Stimulated activated CD4-positive, alpha-beta T cell treated with anti-CD3 and anti-CD28 coated beads, TNF-alpha, amount 100 ng/mL, for 48 hours (primary cell): ENCODE results near the gene RAB23.
A peak's percentile ranks its signal among the peaks of the same experiment; 100 is the strongest.
"Not testable (repeated sequence)": the region's sequence is repeated elsewhere in the genome, so short reads cannot be mapped to it uniquely, and the experiment has no call there.

Experiments used
- DNase-seq, 3 donors: peaks; one replicate each; pipeline ENCODE4 v3.0.0-alpha.2; 2020; ENCODE audit warnings: low read depth in 3 of 3

Gene RAB23

DNA sequence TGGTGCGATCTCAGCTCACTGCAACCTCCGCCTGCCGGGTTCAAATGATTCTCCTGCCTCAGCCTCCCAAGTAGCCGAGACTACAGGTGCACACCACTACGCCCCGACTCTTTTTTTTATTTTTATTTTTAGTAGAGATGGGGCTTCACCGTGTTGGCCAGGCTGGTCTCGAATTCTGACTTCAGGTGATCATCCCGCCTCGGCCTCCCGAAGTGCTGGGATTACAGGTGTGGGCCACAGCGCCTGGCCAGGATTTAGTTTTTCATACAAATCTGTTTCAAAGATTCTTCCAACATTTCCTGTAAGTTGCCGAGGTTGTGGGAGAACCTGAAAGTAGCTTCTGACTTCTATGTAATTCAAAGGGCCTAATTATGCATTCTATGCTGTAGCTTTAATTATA is 21.4 kb upstream of the RAB23 start:
- DNase-seq, result not testable (repeated sequence)

DNA sequence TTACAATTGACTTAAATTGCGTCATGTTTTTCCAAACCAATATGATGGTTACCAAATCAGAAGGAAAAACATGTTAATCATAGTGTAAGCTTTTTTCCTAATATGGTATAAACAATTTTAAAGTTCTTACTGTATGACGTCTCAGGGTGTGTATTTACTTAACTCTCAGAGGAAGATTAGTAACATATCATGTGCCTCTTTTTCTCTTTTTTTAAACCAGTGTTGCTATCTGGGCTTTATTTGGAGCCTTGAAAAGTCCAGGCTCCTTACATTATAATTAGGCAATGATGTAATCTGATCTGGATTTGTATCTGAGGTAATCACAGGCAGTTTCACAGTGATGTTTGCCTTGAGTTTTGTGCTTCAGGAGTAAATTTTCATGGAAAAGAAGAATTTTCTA is 20.4 kb upstream of the RAB23 start:
- no peak for DNase-seq

DNA sequence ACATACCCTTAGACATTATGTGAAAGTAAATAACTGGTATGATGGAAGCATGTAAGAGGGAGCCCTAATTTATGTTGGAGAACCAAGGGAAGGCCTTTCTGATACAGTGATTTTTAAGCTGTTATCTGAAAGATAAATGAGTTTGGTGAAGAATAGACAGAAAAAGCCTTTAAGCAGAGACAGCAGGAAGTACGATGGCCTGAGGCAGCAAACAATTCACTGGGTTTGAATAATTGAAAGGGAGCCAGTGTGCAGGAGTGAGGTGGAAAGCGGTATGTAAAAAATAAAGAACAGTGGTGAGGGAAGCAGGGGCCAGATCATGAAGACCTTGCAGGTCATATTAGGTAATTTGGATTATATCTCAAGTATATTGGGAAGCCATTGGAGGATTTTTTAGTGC is 4.1 kb upstream of the RAB23 start:
- no peak for DNase-seq

DNA sequence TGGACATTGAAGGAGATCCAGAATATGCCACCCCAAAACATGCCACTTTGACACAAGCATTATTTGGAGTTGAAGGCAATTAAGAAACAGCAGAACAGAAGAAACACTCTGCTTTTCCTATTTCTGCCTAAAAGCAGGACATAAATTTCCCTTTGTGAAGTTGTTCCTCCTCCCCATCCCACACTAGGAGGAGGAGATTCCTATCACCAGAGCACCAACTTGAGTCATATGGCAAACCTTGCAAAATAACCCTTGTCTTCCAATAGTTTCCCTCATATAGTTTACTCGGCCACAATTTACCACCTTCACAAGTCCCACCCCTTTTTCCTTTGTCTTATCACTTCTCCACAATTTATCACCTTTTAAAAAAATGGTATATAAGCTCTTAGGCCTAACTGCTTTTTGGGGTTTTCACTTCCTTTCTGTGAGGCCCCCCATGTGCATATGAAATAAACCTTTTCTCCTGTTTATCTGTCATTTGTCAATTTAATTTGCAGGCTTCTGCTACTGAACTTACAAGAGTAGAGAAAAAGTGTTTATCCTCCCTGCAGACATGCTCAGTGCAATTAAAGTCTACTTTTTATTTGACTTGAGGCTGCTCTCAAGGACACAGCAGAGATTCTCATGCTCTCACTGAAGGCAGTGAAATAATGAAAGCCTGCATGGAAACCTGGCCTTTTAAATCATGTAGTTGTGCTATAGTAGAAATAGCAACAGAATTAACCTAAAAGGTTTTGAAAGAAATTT is 2.8 kb upstream of the RAB23 start:
- no peak for DNase-seq

DNA sequence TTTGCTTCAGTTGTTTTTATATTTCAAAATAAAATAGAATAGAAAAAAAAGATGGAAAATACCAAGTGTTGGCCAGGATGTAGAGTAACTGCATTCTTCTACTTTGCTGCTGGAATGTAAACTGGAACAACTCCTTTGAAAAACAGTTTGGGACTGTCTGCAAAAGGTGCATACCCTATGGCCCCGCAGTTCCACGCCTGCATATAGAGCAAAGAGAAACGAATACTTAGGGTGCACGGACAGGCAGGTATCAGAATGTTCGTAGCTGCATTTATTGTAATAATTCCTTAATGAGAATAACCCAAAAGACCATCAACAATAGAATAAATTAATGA is 603 bp upstream of the RAB23 start:
- DNase-seq, result no peak

DNA sequence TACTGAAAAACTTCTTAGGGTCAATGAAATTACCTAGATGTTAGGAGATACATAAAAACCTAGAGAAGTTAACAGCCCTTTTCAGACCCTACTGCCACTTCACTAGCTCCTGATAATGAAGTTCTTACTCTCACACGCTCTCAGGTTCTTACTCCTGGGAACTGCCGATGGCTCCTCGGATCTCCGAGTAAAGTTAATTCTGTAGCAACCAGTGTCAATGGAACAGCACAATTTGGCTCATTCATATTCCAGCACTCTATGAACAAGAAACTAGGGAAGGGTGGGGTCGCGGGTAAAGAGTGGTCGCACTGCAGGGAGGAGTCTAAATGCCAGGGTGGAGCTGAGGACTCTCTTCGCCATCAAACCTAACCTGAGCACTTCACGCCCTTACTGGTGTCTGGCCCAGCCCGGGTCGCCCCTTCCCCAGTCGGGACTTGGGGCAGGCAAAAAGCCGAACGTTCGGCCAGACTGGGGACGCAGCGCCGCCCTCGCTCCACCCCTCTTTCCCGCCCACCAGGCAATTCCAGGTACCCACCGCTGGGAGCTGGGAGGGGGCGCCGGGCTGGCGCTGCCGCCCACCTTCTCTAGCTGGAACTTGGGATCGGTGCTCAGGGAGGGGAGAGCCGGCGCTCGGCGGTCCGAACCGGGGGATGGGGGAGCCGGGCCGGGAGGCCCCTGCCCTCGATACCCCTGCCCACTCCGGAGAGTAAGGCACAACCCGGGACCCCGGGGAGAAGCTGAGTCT is 744 bp downstream of the RAB23 start:
- DNase-seq, result peak; percentile 1 to 30 (median 3)

DNA sequence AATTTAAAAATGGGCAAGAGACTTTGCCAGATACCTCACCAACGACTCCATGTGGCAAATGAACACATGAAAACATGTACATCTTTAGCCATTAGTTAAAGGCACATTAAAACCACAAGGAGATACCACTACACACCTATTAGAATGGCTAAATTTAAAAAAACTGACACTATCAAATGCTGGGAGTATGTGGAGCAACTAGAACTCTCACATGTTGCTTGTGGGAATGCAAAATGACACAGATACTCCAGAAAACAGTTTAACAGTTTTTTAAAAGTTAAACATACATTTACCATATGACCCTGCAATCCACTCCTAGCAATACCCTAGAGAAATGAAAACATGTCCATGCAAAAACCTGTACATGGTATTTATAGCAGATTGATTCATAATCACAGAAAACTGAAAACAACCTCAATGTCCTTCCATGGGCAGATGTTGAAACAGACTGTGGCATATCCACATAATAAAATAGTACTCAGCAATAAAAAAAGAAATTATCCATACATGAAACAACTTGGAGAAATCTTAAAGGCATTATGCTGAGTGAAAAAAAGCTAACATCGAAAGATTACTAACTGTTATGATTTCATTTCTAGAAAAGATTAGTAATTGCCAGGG is 1.9 kb downstream of the RAB23 start:
- no peak for DNase-seq

DNA sequence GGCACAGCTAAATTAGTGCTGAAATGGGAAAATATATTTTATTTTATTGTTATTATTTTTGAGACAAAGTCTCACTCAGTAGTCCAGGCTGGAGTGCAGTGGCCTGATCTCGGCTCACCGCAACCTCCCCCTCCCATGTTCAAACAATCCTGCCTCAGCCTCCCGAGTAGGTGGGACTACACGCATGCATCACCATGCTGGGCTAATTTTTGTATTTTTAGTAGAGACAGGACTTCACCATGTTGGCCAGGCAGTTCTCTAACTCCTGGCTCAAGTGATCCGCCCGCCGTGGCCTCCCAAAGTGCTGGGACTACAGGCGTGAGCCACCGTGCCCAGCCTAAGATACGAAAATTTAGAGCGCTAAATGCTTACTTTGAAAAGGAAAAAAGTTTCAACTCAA is 4.8 kb downstream of the RAB23 start:
- DNase-seq, result no peak

DNA sequence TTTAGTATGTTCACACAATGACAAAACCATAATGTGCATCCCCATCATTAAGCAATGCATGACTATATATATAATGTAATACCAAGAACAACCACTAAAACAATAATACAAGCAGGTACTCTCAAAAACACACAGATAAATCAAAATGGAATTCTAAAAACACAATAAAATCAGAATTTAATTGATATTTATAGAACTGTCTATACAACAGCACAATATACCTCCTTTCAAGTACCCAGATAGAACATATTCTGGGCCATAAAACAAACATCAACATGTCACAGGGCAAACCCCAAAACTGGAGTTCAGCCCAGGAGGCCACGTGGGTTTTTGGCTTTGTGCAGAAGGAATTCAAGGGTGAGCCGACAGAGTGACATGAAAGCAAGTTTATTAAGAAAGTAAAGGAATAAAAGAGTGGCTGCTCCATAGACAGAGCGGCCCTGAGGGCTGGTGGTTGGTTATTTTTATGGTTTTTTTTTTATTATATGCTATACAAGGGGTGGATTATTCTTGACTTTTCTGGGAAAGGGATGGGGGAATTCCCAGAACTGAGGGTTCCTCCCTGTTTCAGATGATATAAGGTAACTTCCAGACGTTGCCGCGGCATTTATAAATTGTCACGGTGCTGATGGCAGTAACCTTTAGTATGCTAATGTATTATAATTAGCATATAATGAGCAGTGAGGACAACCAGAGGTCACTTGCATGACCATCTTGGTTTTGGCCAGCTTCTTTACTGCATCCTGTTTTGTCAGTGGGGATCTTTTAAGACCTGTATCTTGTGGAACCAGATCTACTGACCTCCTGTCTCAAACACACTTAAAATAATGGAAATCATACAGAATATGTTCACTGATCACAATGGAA is 5.6 kb downstream of the RAB23 start:
- DNase-seq, result no peak

DNA sequence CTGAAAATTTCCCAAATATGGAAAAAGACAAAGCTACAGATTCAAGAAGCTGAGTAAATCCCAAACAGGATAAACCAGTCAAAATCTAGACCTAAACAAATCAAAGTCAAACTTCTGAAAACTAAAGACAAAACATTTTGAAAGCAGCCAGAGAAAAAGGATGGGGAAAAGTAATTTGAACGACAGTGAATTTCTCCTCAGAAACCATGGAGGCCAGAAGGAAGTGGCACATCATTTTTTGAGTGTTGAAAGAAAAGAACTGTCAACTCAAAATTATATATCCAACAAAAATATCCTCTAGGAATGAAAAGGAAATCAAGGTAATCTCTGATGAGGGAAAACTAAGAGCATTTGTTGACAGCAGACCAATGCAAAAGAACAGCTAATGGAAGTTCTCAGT is 6.8 kb downstream of the RAB23 start:
- DNase-seq, result no peak

DNA sequence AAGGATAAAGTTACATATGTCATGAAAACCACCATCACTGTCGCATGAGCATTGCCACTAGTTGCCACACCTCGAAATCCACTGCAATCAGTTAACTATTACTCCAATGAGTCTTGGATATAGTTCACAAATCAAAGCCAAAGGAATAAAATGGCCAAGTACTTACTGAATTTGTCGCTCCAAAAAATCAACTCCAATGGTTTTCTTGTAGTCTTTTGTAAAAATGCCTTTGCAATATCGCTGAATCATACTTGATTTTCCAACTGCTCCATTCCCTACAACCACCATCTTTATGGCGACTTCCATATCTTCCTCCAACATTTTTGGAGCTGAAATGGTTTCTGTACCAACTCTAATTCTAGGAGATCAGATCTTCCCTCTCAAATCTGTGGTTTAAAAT is 12.0 kb downstream of the RAB23 start:
- DNase-seq, result no peak

DNA sequence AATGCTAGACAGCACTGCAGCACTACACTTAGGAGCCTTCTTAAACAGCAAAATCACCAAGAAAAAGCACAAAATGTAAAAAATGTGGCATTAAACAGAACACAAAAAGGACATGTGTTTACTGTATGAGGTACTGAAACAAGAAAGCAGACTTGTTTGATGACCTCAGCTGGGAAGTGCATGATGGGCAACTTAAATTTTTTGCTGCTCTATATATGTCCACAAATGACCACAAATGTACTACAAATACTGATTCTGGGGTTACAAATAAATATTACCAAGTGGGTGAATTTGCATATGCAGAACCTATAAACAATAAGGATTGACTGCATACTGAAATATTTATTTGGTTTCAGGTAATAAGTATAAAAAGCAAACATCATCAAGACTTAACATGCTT is 13.1 kb downstream of the RAB23 start:
- DNase-seq, result no peak

DNA sequence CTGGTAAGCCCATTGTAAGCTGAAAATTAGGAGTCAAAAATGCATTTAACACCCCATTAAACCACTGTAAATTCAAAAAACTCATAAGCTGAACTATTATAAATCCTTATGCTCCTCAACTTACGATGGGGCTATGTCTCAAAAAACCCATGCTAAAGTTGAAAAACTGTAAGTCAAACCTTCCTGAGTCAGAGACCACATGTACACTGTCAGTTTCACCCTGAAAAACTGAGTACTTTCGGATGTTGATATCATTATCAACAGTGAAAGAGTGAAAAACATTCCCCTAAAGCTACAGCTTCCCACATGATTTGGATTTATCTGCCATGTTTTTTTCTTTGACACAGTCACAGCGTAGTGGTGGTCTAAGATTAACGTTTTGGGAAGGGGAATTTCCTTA is 14.2 kb downstream of the RAB23 start:
- no peak for DNase-seq

DNA sequence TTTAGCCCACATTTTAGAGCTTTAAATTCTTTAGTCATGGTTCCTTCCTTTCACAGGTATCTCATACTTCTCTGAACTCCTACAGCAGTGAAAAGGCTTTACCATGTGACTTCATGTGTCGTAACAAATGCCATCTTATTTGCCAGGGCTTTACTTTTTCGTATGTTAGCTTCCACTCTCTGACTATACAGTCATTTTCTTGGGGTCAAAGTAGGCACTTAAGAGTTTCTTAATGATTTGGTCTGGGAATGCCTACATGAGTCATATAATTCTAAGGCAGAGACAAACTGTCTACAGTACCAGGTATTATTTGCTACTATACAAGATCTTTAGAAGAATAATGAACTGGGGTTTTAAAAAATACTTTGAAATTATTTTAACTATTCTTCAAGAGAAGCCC is 15.0 kb downstream of the RAB23 start:
- DNase-seq, result no peak

DNA sequence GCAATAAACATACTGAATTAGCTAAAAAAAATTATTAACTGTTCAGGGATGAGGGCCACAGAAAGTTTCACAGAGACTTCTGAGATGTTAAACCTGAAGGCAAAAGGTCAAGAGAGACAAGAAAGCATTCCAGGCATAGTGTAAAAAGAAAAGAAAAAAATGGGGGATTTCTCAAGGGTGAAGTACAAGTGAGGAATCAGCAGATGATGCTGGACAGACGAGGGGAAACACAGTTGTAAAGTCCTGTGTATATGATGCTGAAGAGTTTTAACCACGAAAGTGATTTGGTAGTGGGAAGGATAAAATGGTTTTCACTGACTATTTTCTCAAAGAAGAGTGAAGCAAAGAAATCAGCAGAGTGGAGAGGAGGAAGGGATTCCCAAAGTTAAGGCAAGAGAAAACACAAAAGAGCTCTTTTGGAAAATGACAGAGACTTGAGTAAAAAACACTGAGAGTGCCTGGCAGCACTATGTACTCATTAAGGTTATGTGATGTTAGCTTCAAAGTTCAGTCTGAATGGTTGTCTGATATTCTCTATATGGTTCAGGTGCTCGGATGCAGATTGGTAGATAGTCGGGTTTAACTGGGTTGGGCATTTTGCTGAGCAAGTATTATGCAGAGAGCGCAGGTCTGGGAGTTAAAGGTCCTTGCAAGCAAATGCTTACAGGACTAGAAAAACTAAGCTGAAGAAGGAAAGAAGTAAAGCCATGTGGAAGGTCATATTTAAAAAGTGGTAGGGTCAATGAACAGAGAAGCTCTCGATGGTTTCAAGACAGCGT is 16.4 kb downstream of the RAB23 start:
- DNase-seq, result no peak

DNA sequence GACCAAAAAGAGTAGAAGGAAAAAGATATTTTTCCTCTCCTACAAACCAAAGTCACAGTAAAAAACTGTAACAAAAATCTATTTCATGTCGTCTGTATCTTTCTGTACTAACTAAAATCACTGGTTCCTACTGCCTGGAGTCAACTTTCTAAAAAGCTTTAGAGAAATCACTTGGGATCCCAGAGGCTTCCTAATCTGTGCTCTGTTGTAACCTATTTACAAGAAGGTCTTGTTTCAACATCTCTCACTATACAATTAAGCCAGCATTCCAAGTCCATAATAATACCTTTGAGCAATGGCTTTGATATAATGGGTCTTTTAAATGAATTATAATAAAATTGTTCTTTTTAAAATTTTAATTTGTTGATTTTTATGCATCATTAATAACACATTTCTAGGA is 20.4 kb downstream of the RAB23 start:
- DNase-seq, result no peak

DNA sequence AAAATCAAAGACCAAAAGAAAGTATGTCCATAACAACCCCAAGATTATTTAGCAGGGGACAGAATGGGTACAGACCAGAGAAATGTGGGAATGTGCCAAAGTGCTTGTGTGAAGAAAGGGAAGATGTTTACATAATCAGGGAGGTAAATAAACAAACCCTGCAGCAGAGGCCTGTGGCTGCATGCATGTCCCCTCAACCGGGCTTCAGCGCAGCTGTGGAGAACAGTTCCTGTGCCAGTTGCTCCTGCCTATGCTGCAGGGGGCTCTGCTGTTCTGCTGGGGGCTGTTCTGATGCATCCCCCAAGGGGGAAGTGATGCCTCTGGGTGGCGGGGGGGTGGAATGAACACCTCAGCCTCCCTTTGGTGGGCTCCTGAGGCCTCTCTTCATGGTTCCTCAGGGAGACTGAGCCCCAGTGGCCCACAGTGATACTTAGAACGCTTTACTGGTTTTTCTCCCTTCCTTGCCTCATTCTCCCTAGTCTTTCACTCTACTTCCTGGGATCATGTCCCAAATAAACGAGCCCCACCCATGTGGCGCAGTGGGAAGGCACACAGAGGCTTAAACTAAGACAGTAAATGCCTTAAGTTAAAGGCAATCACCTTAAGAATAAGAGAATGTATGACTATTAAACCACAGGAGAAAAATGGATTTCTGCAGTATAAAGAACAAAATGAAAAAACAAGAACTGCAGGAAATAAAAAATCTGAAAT is 23.0 kb downstream of the RAB23 start:
- DNase-seq, result no peak

DNA sequence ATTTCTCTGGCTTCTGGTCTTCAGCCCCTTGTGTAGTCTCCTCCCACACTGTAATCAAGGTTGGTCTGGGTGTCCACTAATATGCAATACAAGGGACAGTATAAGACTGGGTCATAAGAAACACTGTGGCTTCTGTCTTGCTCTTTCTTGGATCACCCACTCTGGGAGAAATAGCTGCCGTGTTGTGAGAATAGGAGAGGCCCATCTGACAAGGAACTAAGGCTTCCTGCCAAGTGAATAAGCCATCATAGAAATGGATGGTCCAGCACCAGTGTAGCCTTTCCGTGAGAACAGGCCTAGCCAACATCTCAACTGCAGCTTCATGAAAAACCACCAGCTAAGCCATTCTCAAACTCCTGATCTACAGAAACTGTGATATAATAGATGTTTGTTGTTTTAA is 26.6 kb downstream of the RAB23 start:
- DNase-seq, result no peak

DNA sequence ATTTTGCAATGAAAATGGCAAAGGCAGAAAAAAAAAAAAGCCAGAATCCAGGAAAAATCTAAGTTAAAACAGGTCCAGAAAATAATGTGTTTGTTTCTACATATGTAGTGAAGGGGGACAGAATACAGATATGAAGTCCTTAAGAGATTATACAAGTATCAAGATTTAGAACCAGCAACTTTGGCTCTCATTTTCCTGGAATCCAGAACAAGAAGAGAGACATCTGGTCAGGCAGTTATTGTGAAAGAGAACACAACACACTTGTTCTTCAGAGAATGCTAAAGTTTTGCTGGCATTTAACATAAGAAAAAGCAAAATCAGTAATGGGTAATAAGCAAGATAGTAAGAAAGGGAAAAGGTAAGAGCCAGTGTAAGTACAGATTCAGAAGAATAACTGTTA is 28.9 kb downstream of the RAB23 start:
- no peak for DNase-seq

DNA sequence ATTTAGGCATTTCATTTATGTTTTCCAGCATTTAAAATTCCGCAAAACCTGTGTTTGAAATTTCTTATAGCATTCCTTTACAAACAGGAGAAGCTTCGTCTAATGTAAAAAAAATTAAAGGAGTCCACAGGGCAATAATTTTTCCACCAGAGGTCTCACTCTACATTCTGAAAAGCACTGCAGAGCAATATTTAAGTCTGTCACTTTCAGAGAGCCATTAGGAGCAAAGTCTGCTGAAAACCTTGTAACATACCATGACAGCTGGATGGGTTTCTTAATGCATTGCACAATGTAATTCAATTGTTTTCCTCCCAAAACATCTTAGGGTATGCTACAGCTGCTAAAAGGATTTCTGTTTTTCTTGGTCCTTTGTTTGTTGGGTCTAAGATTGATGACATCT is 32.0 kb downstream of the RAB23 start:
- DNase-seq, result no peak

DNA sequence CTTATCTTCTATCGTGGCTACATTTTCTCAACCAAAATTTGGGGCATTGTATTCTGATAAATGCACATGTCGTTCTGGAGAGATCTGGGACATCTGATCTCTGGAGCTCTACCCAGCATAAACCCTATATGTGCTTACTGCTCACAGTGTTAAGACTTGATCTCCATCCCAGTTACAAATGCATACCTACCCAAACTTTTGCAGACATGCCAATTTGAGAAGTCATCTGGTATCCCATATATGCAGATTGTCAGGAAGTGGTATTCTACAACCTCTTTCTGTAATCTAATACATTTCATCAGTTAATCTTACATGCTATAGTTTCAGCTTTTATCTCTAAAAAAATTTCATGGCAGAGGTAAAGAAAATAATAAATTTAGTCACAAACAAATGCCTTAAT is 38.8 kb downstream of the RAB23 start:
- DNase-seq, result no peak
